HepG2 (cell line): Measurements from ENCODE around the gene MED15.

ENCODE experiments used
- CBFB ChIP-seq: sonication (generic); formaldehyde crosslinking; IDR thresholded peaks from 2 replicates; pipeline ENCODE4 v1.4.0; 2020; ENCODE audit warnings: missing genetic modification reagents
- EP300 ChIP-seq, 3 experiments: sonication (generic) in 1 of 3; formaldehyde crosslinking in 1 of 3; IDR thresholded peaks; 2 replicates each; pipeline versions ENCODE4 v1.5.1 to v1.6.1; 2011 to 2020; ENCODE audit warnings: low read depth in 2 of 3, low read length in 2 of 3, borderline replicate concordance in 1 of 3, improper control_type of control experiment in 1 of 3, mild to moderate bottlenecking in 1 of 3, missing genetic modification reagents in 1 of 3, moderate library complexity in 1 of 3
- FOXA3 ChIP-seq: IDR thresholded peaks from 2 replicates; pipeline ENCODE4 v1.6.1; 2016; ENCODE audit warnings: missing genetic modification reagents, missing compliant biosample characterization
- HDAC1 ChIP-seq: sonication (generic); formaldehyde crosslinking; IDR thresholded peaks from 2 replicates; pipeline ENCODE4 v1.5.1; 2020; ENCODE audit warnings: mild to moderate bottlenecking, missing genetic modification reagents
- MYC ChIP-seq: sonication (generic); formaldehyde crosslinking; IDR thresholded peaks from 2 replicates; pipeline ENCODE4 v1.9.0; 2021; ENCODE audit warnings: missing genetic modification reagents, borderline replicate concordance
- SMARCC2 ChIP-seq: fragments of 450-650 bp; IDR thresholded peaks from 2 replicates; pipeline ENCODE4 v1.6.1; 2017; ENCODE audit warnings: antibody characterized with exemption, mild to moderate bottlenecking
- ZNF253 ChIP-seq: sonication (generic); formaldehyde crosslinking; IDR thresholded peaks from 2 replicates; pipeline ENCODE4 v1.8.0; 2022; ENCODE audit warnings: mild to moderate bottlenecking, missing genetic modification reagents, borderline replicate concordance
- TF ChIP-seq, protein P1 (sequence below): sonication (generic); formaldehyde crosslinking; IDR thresholded peaks from 2 replicates; pipeline ENCODE4 v1.8.0; 2022; ENCODE audit warnings: mild to moderate bottlenecking, missing genetic modification reagents; ENCODE audit not compliant: insufficient replicate concordance
- TF ChIP-seq, protein P2 (sequence below): sonication (generic); formaldehyde crosslinking; IDR thresholded peaks from 2 replicates; pipeline ENCODE4 v1.4.0; 2020; ENCODE audit warnings: mild to moderate bottlenecking, missing genetic modification reagents, borderline replicate concordance
- TF ChIP-seq, protein P3 (sequence below): sonication (generic); formaldehyde crosslinking; IDR thresholded peaks from 2 replicates; pipeline ENCODE4 v1.4.0; 2020; ENCODE audit warnings: missing genetic modification reagents
- TF ChIP-seq, protein P4 (sequence below): sonication (generic); formaldehyde crosslinking; IDR thresholded peaks from 2 replicates; pipeline ENCODE4 v1.4.0; 2020; ENCODE audit warnings: missing genetic modification reagents

DNA sequence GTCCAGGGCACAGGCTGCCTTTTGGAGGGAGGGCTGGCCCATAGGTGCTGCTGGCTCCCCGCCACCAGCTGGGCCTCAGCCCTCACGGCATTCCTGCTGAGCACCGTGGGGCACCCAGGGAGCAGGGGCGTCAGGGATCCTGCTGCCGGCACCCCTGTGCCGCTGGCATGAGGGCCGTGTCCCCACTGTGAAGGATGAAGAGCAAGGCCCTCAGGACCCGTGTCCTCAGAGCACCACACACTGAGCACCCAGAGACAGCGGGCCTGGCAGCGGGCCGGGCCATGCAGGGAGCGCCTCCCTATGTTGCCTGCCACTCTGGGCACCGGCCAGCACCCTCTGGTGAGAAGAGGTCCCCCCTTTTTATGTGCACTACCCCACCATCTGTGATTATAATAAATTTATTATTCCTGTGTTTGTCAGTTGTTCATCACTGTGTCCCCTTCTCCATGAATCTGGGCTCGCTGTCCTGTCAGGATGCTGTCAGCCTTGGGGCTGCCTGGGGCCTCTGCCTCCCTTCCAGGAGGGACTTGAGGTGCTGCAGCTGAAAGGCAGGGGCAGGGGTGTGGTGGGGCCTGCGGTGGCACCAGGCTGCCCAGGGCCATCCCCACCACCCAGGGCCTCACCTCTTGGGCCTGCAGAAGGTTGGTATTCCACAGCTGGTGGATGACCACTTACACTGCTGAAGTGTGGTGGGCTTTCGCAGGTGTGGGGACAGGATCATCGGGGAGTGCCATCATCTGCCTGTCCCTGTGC is 80.0 kb downstream of the MED15 start:
- TF ChIP-seq, protein P1, sequence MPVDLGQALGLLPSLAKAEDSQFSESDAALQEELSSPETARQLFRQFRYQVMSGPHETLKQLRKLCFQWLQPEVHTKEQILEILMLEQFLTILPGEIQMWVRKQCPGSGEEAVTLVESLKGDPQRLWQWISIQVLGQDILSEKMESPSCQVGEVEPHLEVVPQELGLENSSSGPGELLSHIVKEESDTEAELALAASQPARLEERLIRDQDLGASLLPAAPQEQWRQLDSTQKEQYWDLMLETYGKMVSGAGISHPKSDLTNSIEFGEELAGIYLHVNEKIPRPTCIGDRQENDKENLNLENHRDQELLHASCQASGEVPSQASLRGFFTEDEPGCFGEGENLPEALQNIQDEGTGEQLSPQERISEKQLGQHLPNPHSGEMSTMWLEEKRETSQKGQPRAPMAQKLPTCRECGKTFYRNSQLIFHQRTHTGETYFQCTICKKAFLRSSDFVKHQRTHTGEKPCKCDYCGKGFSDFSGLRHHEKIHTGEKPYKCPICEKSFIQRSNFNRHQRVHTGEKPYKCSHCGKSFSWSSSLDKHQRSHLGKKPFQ (CRISPR knock-in tag): no peak
- no peak for TF ChIP-seq EP300 (IDR thresholded peaks at IDR 0.05; ENCODE audit: low read depth in 2 of 2, low read length in 2 of 2)
- TF ChIP-seq EP300 (CRISPR knock-in tag; IDR thresholded peaks at IDR 0.05; ENCODE audit: borderline replicate concordance): no peak
- no peak for TF ChIP-seq SMARCC2
- no peak for TF ChIP-seq HDAC1 (CRISPR knock-in tag)
- TF ChIP-seq, protein P2, sequence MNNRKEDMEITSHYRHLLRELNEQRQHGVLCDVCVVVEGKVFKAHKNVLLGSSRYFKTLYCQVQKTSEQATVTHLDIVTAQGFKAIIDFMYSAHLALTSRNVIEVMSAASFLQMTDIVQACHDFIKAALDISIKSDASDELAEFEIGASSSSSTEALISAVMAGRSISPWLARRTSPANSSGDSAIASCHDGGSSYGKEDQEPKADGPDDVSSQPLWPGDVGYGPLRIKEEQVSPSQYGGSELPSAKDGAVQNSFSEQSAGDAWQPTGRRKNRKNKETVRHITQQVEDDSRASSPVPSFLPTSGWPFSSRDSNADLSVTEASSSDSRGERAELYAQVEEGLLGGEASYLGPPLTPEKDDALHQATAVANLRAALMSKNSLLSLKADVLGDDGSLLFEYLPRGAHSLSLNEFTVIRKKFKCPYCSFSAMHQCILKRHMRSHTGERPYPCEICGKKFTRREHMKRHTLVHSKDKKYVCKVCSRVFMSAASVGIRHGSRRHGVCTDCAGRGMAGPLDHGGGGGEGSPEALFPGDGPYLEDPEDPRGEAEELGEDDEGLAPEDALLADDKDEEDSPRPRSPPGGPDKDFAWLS (CRISPR knock-in tag): no peak
- TF ChIP-seq, protein P3, sequence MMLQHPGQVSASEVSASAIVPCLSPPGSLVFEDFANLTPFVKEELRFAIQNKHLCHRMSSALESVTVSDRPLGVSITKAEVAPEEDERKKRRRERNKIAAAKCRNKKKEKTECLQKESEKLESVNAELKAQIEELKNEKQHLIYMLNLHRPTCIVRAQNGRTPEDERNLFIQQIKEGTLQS: no peak
- TF ChIP-seq MYC (CRISPR knock-in tag): no peak
- TF ChIP-seq CBFB: no peak
- no peak for TF ChIP-seq ZNF253
- no peak for TF ChIP-seq FOXA3 (CRISPR knock-in tag)
- TF ChIP-seq, protein P4, sequence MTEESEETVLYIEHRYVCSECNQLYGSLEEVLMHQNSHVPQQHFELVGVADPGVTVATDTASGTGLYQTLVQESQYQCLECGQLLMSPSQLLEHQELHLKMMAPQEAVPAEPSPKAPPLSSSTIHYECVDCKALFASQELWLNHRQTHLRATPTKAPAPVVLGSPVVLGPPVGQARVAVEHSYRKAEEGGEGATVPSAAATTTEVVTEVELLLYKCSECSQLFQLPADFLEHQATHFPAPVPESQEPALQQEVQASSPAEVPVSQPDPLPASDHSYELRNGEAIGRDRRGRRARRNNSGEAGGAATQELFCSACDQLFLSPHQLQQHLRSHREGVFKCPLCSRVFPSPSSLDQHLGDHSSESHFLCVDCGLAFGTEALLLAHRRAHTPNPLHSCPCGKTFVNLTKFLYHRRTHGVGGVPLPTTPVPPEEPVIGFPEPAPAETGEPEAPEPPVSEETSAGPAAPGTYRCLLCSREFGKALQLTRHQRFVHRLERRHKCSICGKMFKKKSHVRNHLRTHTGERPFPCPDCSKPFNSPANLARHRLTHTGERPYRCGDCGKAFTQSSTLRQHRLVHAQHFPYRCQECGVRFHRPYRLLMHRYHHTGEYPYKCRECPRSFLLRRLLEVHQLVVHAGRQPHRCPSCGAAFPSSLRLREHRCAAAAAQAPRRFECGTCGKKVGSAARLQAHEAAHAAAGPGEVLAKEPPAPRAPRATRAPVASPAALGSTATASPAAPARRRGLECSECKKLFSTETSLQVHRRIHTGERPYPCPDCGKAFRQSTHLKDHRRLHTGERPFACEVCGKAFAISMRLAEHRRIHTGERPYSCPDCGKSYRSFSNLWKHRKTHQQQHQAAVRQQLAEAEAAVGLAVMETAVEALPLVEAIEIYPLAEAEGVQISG: no peak
